ENCODE results near the gene ISG15. TPM values are rescaled to one million over a fixed set of nuclear protein-coding genes. Genes with fewer than 3 reads are reported as not detected.

ISG15 gene
- total RNA-seq, 1 experiment from 2014 or later = 63.1 TPM

- BruUV-seq (replicated peaks) = no TSS peak
- no peaks in the 10 kb centered on the region for H3K9me3 Mint-ChIP-seq (ENCODE audit: unreplicated experiment)
Measured at GRCh38 chr1:1040004-1040991, 27.0 kb downstream of the ISG15 start.

DNA sequence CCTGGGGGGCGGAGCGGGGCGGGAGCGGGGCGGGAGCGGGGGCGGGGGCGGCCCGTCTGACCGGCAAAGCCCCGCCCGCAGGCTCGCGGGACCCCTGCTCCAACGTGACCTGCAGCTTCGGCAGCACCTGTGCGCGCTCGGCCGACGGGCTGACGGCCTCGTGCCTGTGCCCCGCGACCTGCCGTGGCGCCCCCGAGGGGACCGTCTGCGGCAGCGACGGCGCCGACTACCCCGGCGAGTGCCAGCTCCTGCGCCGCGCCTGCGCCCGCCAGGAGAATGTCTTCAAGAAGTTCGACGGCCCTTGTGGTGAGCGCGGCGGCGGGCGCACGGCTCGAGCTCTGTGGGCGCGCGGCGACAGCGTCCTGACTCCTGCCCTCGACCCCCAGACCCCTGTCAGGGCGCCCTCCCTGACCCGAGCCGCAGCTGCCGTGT lies 27.8 kb downstream of the ISG15 start:
- H3K4me3 Mint-ChIP-seq (ENCODE audit: unreplicated experiment) = no peak overlapping the region

More at GRCh38 chr1:1040004-1040991, 27.0 kb downstream of the ISG15 start:
- no peaks in the 10 kb centered on the region for H3K27me3 Mint-ChIP-seq (ENCODE audit: insufficient read depth, unreplicated experiment)
- ChIA-PET CTCF (no interaction called here), POLR2A (no interaction called here)
- Histone ChIP-seq H3K27me3 (replicated peaks; ENCODE audit: control insufficient read depth, insufficient read depth, low read length) (no peaks in the 10 kb centered on the region), H3K36me3 (ENCODE audit: control insufficient read depth, insufficient read depth, low read length) (no peaks in the 10 kb centered on the region; the same call in none of the 2 replicates), H3K4me3 (ENCODE audit: low read depth, low read length) (no peak overlapping the region), H3K4me1 (peaks cover 18% of the 10 kb centered on the region), H3K9me3 (no peaks in the 10 kb centered on the region)
- no peak for DNase-seq
- peaks cover 38% of the 10 kb centered on the region for H3K36me3 Mint-ChIP-seq (ENCODE audit: insufficient read depth, unreplicated experiment)
- H3K27ac Mint-ChIP-seq (ENCODE audit: unreplicated experiment) = peak overlapping the region; percentile 53
- TF ChIP-seq CTCF (IDR thresholded peaks at IDR 0.05; ENCODE audit: insufficient read depth in 1 of 2, low read depth in 1 of 2, low read length in 1 of 2, severe bottlenecking in 1 of 2, unreplicated experiment in 1 of 2) = no peak
- H3K4me3 Mint-ChIP-seq (ENCODE audit: unreplicated experiment) = no peak overlapping the region
- intact Hi-C loops (cut with micrococcal nuclease; ENCODE audit: unreplicated experiment) = no loop called here
- H3K4me1 Mint-ChIP-seq (ENCODE audit: low read depth, unreplicated experiment) = no peaks in the 10 kb centered on the region

GRCh38 chr1:1041873-1042272 lies 28.6 kb downstream of the ISG15 start:
- no peaks in the 10 kb centered on the region for H3K9me3 Mint-ChIP-seq (ENCODE audit: unreplicated experiment)
- no peaks in the 10 kb centered on the region for H3K27me3 Mint-ChIP-seq (ENCODE audit: insufficient read depth, unreplicated experiment)
- Histone ChIP-seq H3K36me3 (ENCODE audit: control insufficient read depth, insufficient read depth, low read length) (peaks cover 2% of the 10 kb centered on the region), H3K4me3 (ENCODE audit: low read depth, low read length) (no peak overlapping the region), H3K9me3 (no peaks in the 10 kb centered on the region), H3K4me1 (peaks cover 15% of the 10 kb centered on the region), H3K27me3 (replicated peaks; ENCODE audit: control insufficient read depth, insufficient read depth, low read length) (no peaks in the 10 kb centered on the region)
- no peak overlapping the region for H3K4me3 Mint-ChIP-seq (ENCODE audit: unreplicated experiment)
- H3K36me3 Mint-ChIP-seq (ENCODE audit: insufficient read depth, unreplicated experiment) = peaks cover 31% of the 10 kb centered on the region
- DNase-seq = no peak
- no peak for TF ChIP-seq CTCF (IDR thresholded peaks at IDR 0.05; ENCODE audit: insufficient read depth in 1 of 2, low read depth in 1 of 2, low read length in 1 of 2, severe bottlenecking in 1 of 2, unreplicated experiment in 1 of 2)
- H3K4me1 Mint-ChIP-seq (ENCODE audit: low read depth, unreplicated experiment) = no peaks in the 10 kb centered on the region
- POLR2A ChIA-PET = no interaction called here
- no TSS peak for BruUV-seq (replicated peaks)
- CTCF ChIA-PET = no interaction called here
- intact Hi-C loops (cut with micrococcal nuclease; ENCODE audit: unreplicated experiment) = no loop called here
- no peak overlapping the region for H3K27ac Mint-ChIP-seq (ENCODE audit: unreplicated experiment)

More for the DNA sequence above, 27.8 kb downstream of the ISG15 start:
- H3K27me3 ChIP-seq (replicated peaks; ENCODE audit: control insufficient read depth, insufficient read depth, low read length) = no peaks in the 10 kb centered on the region
- Mint-ChIP-seq H3K4me1 (ENCODE audit: low read depth, unreplicated experiment) (no peaks in the 10 kb centered on the region), H3K9me3 (ENCODE audit: unreplicated experiment) (no peaks in the 10 kb centered on the region), H3K27ac (ENCODE audit: unreplicated experiment) (no peak overlapping the region), H3K36me3 (ENCODE audit: insufficient read depth, unreplicated experiment) (peaks cover 30% of the 10 kb centered on the region), H3K27me3 (ENCODE audit: insufficient read depth, unreplicated experiment) (no peaks in the 10 kb centered on the region)
- BruUV-seq (replicated peaks) = TSS peak; percentile 32
- intact Hi-C loops (cut with micrococcal nuclease; ENCODE audit: unreplicated experiment) = no loop called here
- TF ChIP-seq CTCF (IDR thresholded peaks at IDR 0.05; ENCODE audit: insufficient read depth in 1 of 2, low read depth in 1 of 2, low read length in 1 of 2, severe bottlenecking in 1 of 2, unreplicated experiment in 1 of 2) = no peak
- no peaks in the 10 kb centered on the region for H3K9me3 ChIP-seq
- DNase-seq = no peak
- H3K4me3 ChIP-seq (ENCODE audit: low read depth, low read length) = no peak overlapping the region
- ChIA-PET CTCF (no interaction called here), POLR2A (no interaction called here)
- H3K4me1 ChIP-seq = peaks cover 16% of the 10 kb centered on the region
- H3K36me3 ChIP-seq (ENCODE audit: control insufficient read depth, insufficient read depth, low read length) = peaks cover 2% of the 10 kb centered on the region
